Stimulated activated CD8-positive, alpha-beta memory T cell treated with anti-CD3 and anti-CD28 coated beads, Interleukin-2, amount 100 ng/mL, for 48 hours (primary cell): ENCODE measurements around the gene RIT2.
"Not testable (repeated sequence)": the region's sequence is repeated elsewhere in the genome, so short reads cannot be mapped to it uniquely, and the experiment has no call there.

Experiments
- DNase-seq, 2 donors: peaks; one replicate each; pipeline ENCODE4 v3.0.0-alpha.2; 2020; ENCODE audit warnings: low read depth in 2 of 2

The RIT2 gene

DNA sequence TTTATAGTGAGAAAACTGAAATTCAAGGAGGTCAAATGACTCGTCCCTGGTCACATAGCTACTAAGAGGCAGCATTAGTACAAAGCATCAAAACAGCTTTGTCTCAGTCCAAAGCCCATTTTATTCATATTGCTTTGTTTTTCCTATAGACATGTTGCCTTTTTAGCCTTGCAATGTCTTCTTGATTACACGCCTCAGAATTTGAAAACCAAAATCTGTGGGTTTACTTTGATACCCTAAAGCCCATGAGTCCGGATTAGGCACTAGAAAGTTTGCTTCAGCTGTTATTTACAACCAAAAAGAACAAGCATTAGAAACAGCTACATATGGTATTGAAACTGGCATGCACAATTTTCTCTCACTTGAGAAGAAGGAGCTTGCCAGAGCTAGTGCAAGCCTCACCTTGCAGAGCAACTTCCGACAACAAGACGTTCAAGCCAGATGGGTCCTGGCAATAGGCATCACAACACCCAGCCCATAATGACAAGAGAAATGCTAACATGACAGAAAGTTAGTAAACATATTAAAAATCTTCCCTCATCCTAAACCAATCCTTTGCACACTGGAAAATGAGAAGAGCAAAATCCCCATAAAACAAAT, 276.8 kb downstream of the RIT2 start:
- no peak for DNase-seq

DNA sequence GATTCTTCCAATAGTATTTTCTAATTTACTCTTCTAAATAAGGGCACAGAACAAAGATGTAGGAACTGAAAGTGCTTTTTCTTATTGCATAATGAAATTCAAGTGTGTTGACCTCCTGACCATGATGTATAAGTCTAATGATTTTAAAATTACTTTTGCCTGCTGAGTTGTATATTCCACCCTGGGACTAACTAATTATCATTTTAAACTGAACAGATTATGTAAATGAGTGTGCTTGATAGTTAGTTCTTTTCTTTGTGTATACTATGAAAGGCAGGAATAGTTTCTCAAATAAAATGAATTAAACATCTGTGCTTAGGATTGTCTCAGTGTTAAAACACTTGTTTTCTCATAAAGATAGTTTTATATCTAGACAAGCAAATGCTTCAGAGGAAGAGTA, 284.5 kb downstream of the RIT2 start:
- DNase-seq, result no peak

DNA sequence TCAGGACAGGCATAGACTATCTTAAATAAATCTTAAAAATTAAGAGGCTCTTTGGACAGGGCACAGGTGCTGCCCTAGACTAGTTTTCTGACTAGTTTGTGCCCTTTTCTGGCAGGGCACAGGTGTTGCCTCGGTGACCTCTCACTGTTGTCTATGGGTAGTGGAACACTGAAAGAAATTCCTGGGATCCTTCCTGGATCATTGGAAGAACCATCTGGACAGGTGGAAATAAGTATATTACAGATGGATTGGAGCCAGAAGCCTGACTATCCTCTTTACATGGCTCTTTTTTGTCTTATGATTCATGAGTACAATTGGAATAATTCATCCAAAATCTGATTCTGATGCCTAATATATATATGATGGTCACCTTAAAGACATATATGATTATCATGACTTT, 286.6 kb downstream of the RIT2 start:
- no peak for DNase-seq

DNA sequence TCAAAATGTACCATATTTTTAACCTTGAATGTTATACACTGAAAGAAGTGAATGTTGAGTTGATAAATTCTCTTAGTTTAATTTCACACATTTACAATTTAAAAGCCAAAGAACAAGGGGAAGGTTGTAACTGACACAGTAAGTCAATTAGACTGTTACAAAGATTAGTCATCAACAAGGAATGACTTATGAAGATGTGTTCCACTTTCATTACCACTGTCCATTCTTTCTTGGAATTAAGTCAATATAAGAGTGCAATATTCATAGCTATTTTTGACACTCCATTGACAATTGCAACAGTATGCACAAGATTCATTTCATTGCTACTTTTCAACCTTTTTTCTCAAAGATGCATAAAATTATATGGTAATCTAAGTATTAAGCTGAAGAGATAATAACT, 291.3 kb downstream of the RIT2 start:
- no peak for DNase-seq

DNA sequence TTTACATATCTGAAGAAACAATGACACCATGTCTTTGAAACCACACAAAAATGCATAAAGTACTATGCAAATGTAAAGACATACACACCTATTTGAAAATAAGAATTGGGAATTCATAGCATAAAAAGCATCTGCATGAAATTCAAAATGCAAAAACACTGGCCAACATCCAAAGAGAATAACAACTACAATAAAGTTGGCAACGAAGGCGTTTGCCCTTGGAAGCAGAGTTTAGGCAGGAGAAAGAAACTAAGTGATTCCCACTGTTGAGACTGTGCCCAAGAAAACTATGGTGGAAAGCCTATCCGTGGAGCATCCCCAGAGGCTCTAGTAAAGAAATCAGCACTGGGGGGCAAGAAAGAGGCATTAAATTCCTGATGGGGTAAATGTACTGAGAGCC, 292.8 kb downstream of the RIT2 start:
- DNase-seq, result no peak

DNA sequence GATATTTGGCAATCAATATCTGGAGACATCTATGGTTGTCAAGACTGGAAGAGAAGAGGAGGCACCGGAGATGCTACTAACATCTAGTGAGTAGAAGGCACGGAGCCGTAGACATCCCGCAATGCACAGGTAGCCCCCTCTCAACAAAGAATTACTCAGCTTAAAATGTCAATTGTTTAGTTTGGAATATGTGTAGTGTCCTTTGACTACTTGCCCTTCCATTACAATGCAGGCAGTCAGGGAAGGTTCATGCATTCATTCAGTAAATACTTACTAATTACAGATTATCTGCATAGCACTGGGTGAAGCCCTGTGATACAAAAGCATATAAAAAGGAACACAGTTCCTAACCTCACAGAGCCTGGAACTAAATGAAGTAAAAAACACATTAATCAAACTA, 294.0 kb downstream of the RIT2 start:
- no peak for DNase-seq

DNA sequence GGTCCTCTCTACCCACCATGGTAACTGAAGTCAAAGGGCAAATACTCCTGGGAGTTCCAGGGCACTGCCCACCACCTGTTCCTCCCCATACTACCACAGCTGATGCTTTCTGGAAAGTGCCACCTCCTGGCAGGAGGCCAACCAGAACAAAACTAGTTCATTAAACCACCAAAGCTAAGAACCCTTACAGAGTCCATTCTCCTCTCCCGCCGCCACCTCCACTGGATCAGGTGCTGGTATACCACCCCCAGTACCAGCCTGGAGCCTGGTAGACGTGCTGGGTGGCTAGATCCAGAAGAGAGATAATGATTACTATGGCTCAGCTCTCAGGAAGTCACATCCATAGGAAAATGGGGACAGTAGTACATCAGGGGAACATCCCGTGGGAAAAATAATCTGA, 300.9 kb downstream of the RIT2 start:
- no peak for DNase-seq

- no peak for DNase-seq
Measured at GRCh38 chr18:42814184-42814583, 301.3 kb downstream of the RIT2 start.

DNA sequence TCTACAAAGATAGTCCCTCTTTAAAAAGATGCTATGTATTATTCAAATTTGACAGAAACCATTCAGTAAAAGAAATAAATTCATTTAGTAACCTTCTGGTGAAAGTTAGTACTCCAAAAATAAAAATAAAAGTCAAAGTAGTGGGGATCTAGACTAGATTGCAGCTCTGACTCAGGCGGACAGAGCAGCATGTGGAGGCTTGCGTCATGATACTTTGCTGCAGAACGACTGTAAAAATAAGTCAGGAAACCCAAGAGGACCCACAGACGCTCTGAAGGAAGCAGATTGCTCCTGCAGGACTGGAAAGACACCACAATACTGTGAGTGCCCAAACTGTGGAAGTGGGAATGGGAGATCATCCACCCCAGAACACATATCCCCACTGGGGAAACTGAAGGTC, 301.9 kb downstream of the RIT2 start:
- no peak for DNase-seq

DNA sequence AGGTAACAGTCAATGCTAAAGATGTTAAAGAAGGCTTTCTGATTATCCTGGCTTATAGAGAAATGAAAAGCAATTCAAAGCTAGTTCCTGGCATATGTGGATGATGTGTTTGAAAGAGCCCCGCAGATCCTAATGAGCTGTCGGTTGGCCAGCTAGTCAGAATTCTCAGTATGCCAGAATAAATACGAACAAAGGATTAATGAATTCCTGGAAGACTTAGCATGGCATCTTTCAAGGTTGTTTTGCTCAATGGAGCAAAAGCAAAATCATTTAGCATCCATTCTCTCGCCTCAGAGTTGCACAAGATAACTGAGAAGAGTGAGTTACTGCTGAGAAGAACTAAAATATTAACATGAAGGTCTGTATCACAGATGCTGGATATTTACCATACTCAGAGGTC, 307.6 kb downstream of the RIT2 start:
- no peak for DNase-seq

GRCh38 chr18:42801706-42802105, 313.8 kb downstream of the RIT2 start:
- no peak for DNase-seq

- DNase-seq, result no peak
Measured at GRCh38 chr18:42798606-42799170, 316.8 kb downstream of the RIT2 start.

- not testable (repeated sequence) for DNase-seq
Measured at GRCh38 chr18:42795213-42795789, 320.2 kb downstream of the RIT2 start.

DNA sequence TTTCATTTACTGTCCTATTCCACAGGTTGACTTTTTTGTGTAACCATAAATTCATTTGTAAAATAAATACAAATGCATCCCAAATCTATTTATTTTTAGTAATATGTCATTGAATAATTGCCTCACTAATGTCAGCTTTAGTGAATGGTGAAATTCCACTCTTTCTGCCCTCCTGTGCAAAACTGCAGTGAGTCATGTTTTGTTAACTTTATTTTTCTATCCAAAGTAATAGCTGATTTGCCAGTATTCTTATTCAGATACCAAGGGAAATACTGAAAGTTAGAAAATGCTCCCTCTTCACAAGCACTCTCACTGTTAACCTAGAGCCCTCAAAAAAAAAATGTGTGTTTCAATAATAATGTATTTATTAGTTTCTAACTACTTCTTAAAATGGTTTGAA, 322.8 kb downstream of the RIT2 start:
- no peak for DNase-seq

GRCh38 chr18:42784632-42785031, 330.9 kb downstream of the RIT2 start:
- DNase-seq, result no peak

- no peak for DNase-seq
Measured at GRCh38 chr18:42782929-42783328, 332.6 kb downstream of the RIT2 start.

GRCh38 chr18:42781298-42781815, 334.1 kb downstream of the RIT2 start:
- DNase-seq, result no peak

DNA sequence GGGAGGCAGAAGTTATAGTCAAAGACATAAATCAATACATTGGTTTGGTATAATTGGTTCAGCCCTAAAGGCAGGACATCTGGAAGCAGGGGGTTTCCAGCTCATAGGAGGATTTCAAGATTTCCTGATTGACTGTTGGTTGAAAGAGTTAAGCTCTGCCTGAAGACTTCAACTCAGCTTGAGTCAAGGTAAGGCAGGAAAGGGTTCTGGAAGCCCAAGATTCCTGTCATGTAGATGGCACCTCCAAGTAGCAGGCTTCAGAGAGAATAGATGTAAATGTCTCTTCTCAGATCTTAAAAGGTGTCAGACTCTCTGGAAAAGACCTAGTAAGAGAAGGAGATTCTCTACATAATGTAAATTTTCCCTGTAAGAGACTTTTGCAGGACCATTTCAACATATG, 335.3 kb downstream of the RIT2 start:
- DNase-seq, result no peak

DNA sequence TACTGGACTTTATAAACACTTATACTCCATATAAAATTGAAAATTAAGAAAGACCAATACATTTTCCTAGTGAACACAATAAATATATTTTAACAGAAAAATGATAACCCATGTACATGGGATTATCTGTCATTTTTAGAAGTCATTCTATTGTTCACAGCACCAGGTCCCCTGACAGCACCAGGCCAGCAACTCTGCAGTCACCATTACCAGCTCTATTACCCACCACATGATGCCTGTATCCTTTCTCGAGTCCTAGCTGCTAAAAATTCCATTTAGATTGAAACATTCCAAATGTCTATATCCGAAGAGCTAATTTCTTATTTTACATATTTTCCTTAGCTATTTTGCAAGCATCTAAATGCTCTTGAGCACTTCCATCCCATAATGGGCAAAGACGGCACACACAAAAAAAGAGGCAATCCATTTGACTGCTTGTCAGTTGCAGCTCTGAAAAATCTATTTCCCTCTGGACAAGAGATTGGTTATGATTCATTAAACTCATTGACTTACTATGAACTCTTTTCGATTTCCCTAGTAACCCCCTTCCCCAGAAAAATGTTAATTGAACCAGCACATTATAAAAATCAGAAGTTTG, 336.9 kb downstream of the RIT2 start:
- DNase-seq, result no peak

GRCh38 chr18:42778024-42778423, 337.5 kb downstream of the RIT2 start:
- DNase-seq, result no peak

DNA sequence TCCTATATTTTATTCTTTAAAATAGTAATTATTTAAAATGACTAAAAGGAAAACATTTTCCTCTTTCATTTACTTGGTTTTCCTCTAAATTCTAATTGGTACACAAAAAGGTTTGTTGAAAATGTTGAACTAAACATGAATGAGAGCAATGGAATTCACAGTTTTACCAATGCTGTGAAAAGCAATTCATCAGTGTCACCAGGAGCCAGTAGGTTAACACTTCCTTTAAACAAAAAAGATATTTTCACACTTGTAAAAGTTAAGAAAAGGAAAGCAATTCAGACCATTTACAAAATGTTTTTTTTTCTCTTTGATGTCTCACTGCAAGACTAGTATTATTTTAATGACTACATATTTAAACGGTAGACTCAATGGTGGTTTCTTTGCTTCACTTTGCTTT, 341.6 kb downstream of the RIT2 start:
- no peak for DNase-seq

DNA sequence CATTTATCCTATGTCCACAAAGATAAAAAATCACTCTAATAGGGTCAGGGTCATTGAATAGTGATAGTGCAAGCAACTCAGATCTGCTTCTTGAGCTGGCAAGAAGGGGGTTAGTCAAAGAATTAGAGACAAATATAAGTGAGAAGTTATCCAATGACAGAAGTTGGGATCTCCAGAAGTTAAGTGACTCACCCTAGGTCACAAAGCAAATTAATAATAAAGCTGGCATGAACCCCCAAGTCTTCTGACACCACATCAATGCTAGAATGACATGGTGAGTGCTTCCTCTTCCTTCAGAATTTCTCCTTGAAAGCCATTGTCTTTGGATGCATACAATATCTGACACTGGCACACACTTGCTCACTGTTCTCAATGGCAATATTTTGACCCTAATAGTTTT, 343.5 kb downstream of the RIT2 start:
- no peak for DNase-seq

- no peak for DNase-seq
Measured at GRCh38 chr18:42765302-42765701, 350.2 kb downstream of the RIT2 start.
